ENCODE measurements around the gene HDAC9. TPM values are rescaled to one million over a fixed set of nuclear protein-coding genes. Genes with fewer than 3 reads are reported as not detected.

Gene HDAC9
- total RNA-seq, 4 donors from 2014 or later: 10.3 to 48.4 (median 12.2) TPM

DNA sequence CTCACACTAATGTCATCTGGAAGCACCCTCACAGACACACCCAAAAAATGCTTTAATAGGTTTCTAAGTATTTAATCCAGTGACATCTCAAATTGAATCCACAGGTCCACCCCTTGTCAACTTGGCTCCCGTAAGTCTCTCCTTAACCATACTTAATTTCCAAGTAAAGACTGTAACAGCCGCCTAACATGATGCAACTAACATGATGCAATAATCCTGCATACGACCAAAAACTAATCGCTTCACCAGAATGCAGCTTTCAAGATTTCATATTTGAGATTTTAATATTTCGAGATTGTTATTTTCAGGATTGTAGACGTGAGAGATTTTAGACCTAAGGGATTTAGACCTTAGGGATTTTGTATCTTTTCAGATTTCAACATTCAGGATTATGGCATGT, 3.7 kb upstream of the HDAC9 start:
- no peaks in the 10 kb centered on the region for H3K36me3 ChIP-seq
- H3K27me3 ChIP-seq: no peaks in the 10 kb centered on the region
- no peak overlapping the region for H3K4me3 ChIP-seq
- H3K9me3 ChIP-seq: no peaks in the 10 kb centered on the region
- H3K27ac ChIP-seq: no peak overlapping the region
- H3K4me1 ChIP-seq: peaks cover 0 to 30% (median 5%) of the 10 kb centered on the region in 4 donors
- WGBS, 2 donors: 96 to 97% methylated on average over 6 of the region's 6 CpGs
- TF ChIP-seq EP300 (IDR thresholded peaks at IDR 0.05) (no peak), POLR2A (IDR thresholded peaks at IDR 0.05) (no peak)
- TF ChIP-seq, protein P1, sequence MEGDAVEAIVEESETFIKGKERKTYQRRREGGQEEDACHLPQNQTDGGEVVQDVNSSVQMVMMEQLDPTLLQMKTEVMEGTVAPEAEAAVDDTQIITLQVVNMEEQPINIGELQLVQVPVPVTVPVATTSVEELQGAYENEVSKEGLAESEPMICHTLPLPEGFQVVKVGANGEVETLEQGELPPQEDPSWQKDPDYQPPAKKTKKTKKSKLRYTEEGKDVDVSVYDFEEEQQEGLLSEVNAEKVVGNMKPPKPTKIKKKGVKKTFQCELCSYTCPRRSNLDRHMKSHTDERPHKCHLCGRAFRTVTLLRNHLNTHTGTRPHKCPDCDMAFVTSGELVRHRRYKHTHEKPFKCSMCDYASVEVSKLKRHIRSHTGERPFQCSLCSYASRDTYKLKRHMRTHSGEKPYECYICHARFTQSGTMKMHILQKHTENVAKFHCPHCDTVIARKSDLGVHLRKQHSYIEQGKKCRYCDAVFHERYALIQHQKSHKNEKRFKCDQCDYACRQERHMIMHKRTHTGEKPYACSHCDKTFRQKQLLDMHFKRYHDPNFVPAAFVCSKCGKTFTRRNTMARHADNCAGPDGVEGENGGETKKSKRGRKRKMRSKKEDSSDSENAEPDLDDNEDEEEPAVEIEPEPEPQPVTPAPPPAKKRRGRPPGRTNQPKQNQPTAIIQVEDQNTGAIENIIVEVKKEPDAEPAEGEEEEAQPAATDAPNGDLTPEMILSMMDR (IDR thresholded peaks at IDR 0.05): no peak
- no peak for DNase-seq (ENCODE audit: low spot score in 2 of 2)

DNA sequence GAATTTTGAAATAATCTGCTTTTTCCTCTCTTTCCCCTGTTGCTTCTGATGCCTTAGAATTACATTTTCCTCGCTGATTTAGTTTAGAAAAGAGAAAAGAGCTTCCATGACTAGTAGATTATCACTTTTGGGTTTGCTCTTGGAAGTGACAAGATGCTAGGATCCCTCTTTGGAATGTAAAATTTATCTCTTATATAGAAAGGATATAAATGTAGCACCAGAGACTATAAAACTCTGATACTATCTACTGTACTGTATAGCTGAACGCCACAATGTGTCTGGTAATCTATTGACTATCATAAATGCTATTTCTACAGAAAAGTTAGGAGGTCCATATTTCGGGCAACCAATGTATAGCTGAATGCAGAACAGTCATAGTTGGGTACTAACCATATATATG, 1.1 kb upstream of the HDAC9 start:
- peaks cover 0 to 21% (median 5%) of the 10 kb centered on the region in 4 donors for H3K4me1 ChIP-seq
- no peak for DNase-seq (ENCODE audit: low spot score in 2 of 2)
- H3K27me3 ChIP-seq: no peaks in the 10 kb centered on the region
- no peak overlapping the region for H3K4me3 ChIP-seq
- TF ChIP-seq POLR2A (IDR thresholded peaks at IDR 0.05) (no peak), EP300 (IDR thresholded peaks at IDR 0.05) (no peak)
- TF ChIP-seq, protein P1 (IDR thresholded peaks at IDR 0.05): no peak
- H3K9me3 ChIP-seq: no peaks in the 10 kb centered on the region
- WGBS, 2 donors: 93 to 94% methylated on average over 3 of the region's 3 CpGs
- H3K27ac ChIP-seq: peak overlapping the region in 2 of 4 donors; percentile 71 to 75
- no peaks in the 10 kb centered on the region for H3K36me3 ChIP-seq

DNA sequence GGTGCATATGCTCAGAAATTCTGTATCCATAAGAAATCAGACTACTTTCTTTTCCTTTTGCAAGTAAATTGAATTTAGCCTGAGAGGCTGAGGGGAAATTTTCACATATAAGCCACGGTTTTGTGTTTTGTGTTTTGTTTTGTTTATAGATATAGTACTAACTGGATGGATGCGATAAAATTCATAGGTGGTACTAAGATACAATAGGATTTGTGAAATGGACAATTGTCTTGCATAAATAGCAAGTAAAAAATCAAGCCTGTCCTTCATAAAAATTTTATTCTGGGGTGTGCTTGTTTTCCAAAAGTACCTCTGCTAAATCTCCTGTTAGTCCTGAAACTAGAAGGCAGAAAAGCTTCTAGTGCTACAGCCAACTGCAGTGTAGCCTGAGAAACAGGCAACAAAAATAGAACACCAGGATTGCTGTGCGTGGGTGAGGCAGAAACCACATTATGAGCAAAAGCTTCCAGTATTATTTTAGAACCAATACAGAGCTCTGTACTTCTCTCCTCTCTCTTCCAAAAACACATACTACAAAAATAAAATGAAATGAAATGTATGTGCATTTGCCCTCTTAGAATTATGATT, 634 bp upstream of the HDAC9 start:
- no peaks in the 10 kb centered on the region for H3K27me3 ChIP-seq
- H3K4me3 ChIP-seq: peak overlapping the region; percentile 17 to 49 (median 30)
- TF ChIP-seq, protein P1 (IDR thresholded peaks at IDR 0.05): no peak
- TF ChIP-seq EP300 (IDR thresholded peaks at IDR 0.05): no peak
- TF ChIP-seq POLR2A (IDR thresholded peaks at IDR 0.05): no peak
- no peaks in the 10 kb centered on the region for H3K36me3 ChIP-seq
- no peak for DNase-seq (ENCODE audit: low spot score in 2 of 2)
- WGBS, 2 donors: 58 to 62% methylated on average over 3 of the region's 3 CpGs
- H3K9me3 ChIP-seq: no peaks in the 10 kb centered on the region
- peaks cover 0 to 21% (median 5%) of the 10 kb centered on the region in 4 donors for H3K4me1 ChIP-seq
- H3K27ac ChIP-seq: peak overlapping the region in 2 of 4 donors; percentile 71 to 75

DNA sequence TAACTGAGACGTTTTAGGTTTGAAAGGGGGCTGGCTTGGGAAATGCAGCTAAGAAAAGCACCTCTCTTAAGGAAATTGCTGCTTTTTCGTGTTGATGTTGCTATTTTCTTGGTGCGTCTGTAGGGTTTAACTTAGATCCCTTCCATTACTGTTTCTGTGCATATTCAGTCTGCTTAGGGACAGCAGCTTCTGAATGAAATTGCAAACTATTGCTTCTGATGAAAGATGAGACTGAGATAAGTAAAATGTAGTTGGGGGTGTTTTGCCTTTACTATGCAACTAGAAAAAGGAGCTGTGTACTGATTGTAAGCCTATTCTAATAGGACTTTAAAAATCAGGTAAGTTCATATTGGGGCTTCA, 772 bp downstream of the HDAC9 start:
- TF ChIP-seq POLR2A (IDR thresholded peaks at IDR 0.05) (no peak), EP300 (IDR thresholded peaks at IDR 0.05) (no peak)
- TF ChIP-seq, protein P1 (IDR thresholded peaks at IDR 0.05): no peak
- peaks cover 0 to 21% (median 5%) of the 10 kb centered on the region in 4 donors for H3K4me1 ChIP-seq
- no peak for DNase-seq (ENCODE audit: low spot score in 2 of 2)
- H3K36me3 ChIP-seq: no peaks in the 10 kb centered on the region
- 29 to 40% methylated on average over 3 of the region's 3 CpGs for WGBS, 2 donors
- H3K27ac ChIP-seq: peak overlapping the region in 3 of 4 donors; percentile 8 to 75 (median 71)
- no peaks in the 10 kb centered on the region for H3K27me3 ChIP-seq
- H3K9me3 ChIP-seq: no peaks in the 10 kb centered on the region
- peak overlapping the region; percentile 17 to 49 (median 30) for H3K4me3 ChIP-seq

DNA sequence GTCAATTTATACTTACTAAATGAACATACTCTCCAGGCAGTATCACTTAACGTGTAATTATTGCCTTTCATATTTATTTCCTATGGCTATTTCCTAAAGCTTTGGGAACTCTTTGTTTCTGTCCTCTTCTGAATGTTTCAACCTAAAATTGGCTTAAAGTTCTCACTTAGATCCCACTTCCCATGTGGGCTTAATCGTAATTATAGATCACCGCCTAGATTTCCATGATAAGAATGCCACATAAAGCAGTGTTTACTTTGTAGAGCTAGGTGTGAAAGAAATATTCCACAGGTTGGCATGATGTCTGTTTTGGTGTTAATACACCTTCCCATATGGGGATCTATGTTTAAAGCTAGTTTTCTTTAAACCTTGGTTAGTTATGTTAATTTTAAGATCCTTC, 1.5 kb downstream of the HDAC9 start:
- Histone ChIP-seq H3K27ac (peak overlapping the region in 1 of 4 donors; percentile 29), H3K27me3 (no peaks in the 10 kb centered on the region), H3K4me1 (peaks cover 0 to 21% (median 5%) of the 10 kb centered on the region in 4 donors), H3K9me3 (no peaks in the 10 kb centered on the region), H3K4me3 (no peak overlapping the region), H3K36me3 (no peaks in the 10 kb centered on the region)
- WGBS, 2 donors: 79 to 84% methylated on average over 3 of the region's 3 CpGs
- no peak for DNase-seq (ENCODE audit: low spot score in 2 of 2)
- TF ChIP-seq, protein P1 (IDR thresholded peaks at IDR 0.05): no peak
- TF ChIP-seq POLR2A (IDR thresholded peaks at IDR 0.05) (no peak), EP300 (IDR thresholded peaks at IDR 0.05) (no peak)
